GM18519 (cell line): Measurements from ENCODE around the gene AP1B1.
"Not testable (repeated sequence)": the region's sequence is repeated elsewhere in the genome, so short reads cannot be mapped to it uniquely, and the experiment has no call there.

Source experiments
- ATAC-seq: cut with Tn5 transposase; IDR thresholded peaks from one replicate; pipeline ENCODE4 v1.9.1; 2021; ENCODE audit warnings: mild to moderate bottlenecking, moderate library complexity; ENCODE audit not compliant: unreplicated experiment, low FRiP score

AP1B1 gene

GRCh38 chr22:29387921-29388758 is at the start of gene AP1B1:
AP1B1 (minus strand) TSS chr22:29388570; CDS start chr22:29367243, 21,327 bp downstream.
- ATAC-seq, result peak; percentile 61

- ATAC-seq, result no peak
These were observed 47.1 kb upstream of the AP1B1 start for GRCh38 chr22:29435236-29436136.

DNA sequence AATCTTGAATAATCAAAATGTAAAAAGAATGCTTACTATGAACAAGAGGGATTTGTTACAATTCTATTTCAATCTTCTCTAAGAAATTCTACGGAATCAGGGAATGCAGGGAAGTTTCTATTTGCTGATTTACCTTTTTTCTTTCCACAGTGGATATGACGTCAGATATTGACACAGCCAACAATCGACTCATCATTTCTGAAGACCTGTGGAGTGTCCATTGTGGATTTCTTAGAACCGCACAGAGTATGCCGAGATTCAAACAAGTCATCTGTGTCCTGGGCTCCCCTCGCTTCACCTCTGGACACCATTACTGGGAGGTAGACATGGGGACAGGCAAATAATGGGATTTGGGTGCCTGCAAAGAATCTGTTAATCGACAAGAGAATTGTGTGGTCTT is 45.9 kb upstream of the AP1B1 start:
- no peak for ATAC-seq

DNA sequence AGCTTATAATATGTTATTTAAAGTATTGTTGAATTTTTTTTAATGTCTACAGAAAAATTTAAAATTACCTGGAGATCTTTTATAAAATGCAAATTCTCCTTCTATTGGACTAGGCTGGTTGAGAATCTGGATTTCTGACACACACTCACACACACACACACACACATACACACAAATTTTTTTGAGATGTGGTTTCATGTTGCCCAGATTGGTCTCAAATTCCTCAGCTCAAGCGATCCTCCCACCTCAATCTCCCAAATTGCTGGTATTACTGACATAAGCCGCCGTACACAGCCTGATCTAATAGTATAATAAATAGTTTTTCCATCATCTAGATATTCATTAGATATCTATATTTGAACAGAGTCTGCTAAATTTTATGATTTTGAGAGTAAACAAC is 45.5 kb upstream of the AP1B1 start:
- ATAC-seq, result no peak

DNA sequence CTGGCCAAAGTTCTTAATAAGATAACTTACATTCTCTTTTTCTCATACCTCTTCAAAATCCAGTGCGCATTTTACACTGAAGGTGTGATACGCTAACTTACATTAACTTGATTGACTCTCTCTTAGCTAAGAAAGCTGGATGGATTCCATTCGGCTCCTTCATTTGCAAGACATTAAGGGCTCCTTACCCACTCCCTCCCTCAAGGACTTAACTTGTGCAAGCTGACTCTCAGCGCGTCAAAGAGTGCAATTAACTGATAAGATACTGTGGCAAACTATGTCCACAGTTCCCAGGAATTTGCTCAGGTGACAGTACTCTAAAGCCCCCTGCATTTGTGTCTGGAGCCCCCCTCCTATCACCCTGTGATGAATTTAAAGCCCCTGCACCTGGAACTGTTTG is 43.6 kb upstream of the AP1B1 start:
- ATAC-seq, result no peak

GRCh38 chr22:29427176-29427760 is 38.9 kb upstream of the AP1B1 start:
- no peak for ATAC-seq

GRCh38 chr22:29426476-29426875 is 38.1 kb upstream of the AP1B1 start:
- no peak for ATAC-seq

DNA sequence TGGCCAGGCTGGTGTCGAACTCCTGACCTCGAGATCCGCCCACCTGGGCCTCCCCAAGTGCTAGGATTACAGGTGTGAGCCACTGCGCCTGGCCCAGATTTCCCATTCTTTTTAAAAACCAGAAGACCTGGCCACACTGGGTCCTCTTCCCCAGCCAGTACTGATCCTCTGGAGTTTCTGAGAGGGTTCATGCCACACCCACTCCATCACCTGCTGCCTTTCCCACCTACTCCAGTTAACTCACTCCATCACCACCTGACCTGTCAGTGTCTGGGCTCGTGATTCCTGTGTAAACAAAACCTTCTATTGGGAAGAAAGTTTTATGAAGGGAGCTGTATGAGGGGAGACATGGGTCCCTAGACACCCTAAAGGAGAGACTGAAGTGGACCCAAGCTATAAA is 30.3 kb upstream of the AP1B1 start:
- not testable (repeated sequence) for ATAC-seq

DNA sequence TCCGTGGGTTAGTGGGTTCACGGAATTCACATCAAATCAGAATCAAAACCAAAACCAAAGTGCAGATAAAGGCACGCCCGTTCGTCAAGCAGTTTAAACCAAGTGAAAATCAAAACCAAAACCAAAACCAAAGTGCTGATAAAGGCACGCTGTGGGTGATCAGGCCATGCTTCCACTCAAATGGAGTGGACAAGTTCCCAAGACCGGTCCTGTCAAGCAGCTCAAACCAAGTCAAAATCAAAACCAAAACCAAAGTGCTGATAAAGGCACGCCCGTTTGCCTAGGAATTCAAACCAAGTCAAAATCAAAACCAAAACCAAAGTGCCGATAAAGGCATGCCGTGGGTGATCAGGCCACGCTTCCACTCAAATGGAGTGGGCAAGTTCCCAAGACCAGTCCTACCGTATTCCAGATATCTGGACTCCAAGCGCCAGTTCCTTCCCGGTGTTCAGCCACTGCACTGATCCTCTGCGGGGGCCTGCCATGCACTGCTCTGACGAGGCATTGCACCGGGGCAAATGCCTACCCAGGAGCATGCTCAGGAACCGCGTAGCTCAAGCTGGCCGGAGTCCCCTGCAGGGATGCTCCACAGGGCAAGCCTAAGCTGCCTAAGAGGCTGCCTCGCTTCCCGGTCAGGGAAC is 26.7 kb upstream of the AP1B1 start:
- ATAC-seq, result not testable (repeated sequence)

- not testable (repeated sequence) for ATAC-seq
These were observed 24.4 kb upstream of the AP1B1 start for GRCh38 chr22:29412772-29413171.

GRCh38 chr22:29411569-29412211 is 23.3 kb upstream of the AP1B1 start:
- ATAC-seq, result not testable (repeated sequence)

GRCh38 chr22:29408940-29409339 is 20.6 kb upstream of the AP1B1 start:
- ATAC-seq, result no peak

- ATAC-seq, result not testable (repeated sequence)
These were observed 13.2 kb upstream of the AP1B1 start for GRCh38 chr22:29401538-29401937.

DNA sequence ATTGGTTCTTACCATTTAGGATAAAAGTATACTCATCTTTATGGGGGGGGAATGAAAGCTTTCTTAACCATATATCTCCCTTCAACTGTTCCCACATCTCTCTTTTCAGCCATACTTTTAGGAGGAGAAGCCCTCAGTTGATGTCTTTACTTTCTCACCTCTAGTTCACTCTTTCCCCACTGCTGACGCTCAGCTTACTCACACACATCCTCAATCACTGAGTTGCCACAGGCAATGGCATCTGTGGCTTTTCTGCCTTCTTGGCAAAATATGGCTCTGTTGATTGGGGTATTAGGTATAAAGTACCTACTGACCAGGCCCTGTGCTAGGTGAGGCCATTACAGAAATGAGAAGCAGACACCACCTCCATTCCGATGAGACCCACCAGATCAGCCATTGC is 12.2 kb upstream of the AP1B1 start:
- no peak for ATAC-seq

DNA sequence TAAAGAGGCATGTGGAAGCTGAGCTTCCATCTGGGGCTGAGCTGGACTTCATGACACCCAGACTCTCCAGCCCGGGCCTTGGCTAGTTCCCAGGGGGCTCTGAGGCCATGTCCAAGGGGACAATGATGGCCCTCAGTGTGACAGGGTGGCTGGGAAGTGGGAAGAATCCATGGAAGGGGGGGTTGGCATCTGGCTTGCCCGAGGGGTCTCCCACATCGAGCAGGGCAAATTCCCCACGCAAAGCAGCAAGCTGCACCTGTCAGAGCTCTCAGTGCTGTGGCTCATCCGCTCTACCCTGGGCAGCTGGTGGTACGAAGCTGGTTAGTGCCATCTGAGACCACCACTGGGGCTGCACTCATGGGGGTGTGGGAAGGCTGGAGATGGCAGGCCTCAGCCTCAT is 9.4 kb upstream of the AP1B1 start:
- ATAC-seq, result no peak

DNA sequence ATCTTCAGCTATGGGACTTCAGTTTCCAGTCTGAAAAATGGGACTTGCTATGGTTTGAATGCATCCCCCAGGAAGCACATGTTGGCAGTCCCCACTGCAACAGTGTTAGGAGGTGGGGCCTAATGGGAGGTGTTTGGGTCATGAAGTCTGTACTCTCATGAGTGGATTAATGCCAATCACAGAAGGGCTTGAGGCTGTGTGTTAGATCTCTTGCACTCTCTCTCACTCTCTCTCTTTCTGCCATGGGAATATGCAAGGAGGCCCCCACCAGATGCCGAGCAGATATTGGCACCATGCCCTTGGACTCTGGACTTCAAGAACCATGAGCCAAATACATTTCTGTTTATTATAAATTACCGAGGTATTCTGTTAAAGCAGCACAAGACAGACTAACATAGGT is 7.8 kb upstream of the AP1B1 start:
- no peak for ATAC-seq

- no peak for ATAC-seq
These were observed 6.7 kb upstream of the AP1B1 start for GRCh38 chr22:29394931-29395581.

GRCh38 chr22:29393019-29393608 is 4.7 kb upstream of the AP1B1 start:
- no peak for ATAC-seq

DNA sequence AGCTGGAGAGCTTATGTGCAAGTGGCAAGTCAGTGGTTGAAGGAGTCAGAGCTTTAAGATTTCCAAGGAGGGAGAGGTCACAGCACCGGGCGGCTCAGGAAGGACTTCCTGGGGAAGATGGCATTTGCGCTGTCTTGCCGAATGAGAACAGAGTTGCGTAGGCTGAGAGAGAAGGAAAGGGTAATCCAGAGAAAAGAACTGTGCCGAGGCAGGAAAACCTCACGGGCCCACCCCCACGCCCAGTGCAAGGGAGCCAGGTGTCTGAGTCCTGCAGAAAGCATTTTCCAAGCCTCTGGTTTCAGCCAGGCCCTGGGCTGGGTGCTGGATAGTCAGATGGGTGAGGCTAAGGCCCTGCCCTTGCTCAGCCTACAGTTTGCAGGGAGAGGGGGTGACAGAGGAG is 3.2 kb upstream of the AP1B1 start:
- ATAC-seq, result no peak
